ENCODE data around the gene TOE1. TPM values are rescaled to one million over a fixed set of nuclear protein-coding genes. Genes with fewer than 3 reads are reported as not detected.

Gene TOE1
- polyA plus RNA-seq, 1 donor from 2014 or later = 16.8 TPM

DNA sequence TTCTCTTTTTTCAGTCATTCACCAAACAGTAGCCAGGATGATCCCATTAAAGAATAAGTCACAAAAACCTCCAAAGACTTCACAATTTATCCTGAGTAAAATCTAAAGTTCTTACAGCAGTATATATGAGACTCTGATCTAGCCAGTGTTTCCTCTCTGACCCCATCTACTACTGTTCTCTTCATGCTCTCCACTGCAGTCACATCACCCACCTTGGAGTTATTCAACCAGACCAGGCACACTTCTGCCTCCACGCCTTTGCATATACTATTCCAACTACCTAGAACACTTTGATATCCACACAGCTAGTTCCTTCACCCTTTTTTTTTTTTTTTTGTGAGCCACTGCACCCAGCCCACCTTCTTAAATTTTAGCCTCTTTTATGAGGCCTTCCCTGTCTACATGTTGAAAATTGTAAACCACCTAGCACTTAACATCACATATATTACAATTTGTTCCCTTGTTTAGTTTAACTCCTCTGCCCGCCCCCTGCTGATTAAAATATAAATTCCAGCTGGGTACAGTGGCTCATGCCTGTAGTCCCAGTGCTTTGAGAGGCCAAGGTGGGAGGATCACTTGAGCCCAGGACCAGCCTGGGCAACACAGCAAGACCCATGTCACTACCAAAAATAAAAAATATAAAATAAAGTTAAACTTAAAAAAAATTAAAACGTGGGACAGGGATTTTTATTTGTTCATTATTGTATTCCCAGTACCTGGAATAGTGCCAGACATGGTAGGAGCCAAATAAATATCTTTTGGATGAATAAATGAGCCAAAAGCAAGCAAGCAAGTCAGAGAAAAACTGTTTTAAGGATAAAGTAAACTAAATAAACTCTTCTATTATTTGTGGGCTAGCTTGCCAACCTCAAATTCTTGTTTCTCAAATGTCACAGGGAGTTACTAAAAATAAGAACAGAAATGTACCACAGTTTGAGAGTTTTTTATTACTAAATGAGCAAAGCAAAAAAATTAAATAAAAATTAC lies 35.4 kb downstream of the TOE1 start:
- Histone ChIP-seq H3K9me2 (ENCODE audit: insufficient read depth, low read length) (no peaks in the 10 kb centered on the region), H3K36me3 (ENCODE audit: insufficient read depth, low read length) (no peaks in the 10 kb centered on the region), H3K27ac (ENCODE audit: low read length) (no peak overlapping the region), H3K9me3 (ENCODE audit: low read length) (no peaks in the 10 kb centered on the region), H3K4me2 (ENCODE audit: low read length) (no peak overlapping the region), H2AFZ (ENCODE audit: low read depth, low read length) (no peak overlapping the region), H3K27me3 (ENCODE audit: insufficient read depth, low read depth, low read length) (no peaks in the 10 kb centered on the region), H3K9ac (ENCODE audit: low read length) (no peak overlapping the region), H3K79me2 (replicated peaks; ENCODE audit: insufficient read depth, low read length) (no peaks in the 10 kb centered on the region), H3K4me3 (ENCODE audit: low read length) (no peak overlapping the region), H4K20me1 (ENCODE audit: insufficient read depth) (no peaks in the 10 kb centered on the region), H3F3A (ENCODE audit: insufficient read depth, low read length, poor library complexity, severe bottlenecking) (no peaks in the 10 kb centered on the region)
- no peak for TF ChIP-seq POLR2AphosphoS5 (IDR thresholded peaks at IDR 0.05)
- no peak for TF ChIP-seq EP300 (conservative IDR thresholded peaks at IDR 0.05; ENCODE audit: poor library complexity, severe bottlenecking)
- TF ChIP-seq, protein P1, sequence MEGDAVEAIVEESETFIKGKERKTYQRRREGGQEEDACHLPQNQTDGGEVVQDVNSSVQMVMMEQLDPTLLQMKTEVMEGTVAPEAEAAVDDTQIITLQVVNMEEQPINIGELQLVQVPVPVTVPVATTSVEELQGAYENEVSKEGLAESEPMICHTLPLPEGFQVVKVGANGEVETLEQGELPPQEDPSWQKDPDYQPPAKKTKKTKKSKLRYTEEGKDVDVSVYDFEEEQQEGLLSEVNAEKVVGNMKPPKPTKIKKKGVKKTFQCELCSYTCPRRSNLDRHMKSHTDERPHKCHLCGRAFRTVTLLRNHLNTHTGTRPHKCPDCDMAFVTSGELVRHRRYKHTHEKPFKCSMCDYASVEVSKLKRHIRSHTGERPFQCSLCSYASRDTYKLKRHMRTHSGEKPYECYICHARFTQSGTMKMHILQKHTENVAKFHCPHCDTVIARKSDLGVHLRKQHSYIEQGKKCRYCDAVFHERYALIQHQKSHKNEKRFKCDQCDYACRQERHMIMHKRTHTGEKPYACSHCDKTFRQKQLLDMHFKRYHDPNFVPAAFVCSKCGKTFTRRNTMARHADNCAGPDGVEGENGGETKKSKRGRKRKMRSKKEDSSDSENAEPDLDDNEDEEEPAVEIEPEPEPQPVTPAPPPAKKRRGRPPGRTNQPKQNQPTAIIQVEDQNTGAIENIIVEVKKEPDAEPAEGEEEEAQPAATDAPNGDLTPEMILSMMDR (IDR thresholded peaks at IDR 0.05; ENCODE audit: poor library complexity, severe bottlenecking) = no peak
- TF ChIP-seq TAF1 (IDR thresholded peaks at IDR 0.05; ENCODE audit: low read depth) = no peak
- TF ChIP-seq SMC3 (conservative IDR thresholded peaks at IDR 0.05; ENCODE audit: poor library complexity) = no peak
- no peak for TF ChIP-seq MXI1 (conservative IDR thresholded peaks at IDR 0.05; ENCODE audit: poor library complexity, severe bottlenecking)
- TF ChIP-seq, protein P2, sequence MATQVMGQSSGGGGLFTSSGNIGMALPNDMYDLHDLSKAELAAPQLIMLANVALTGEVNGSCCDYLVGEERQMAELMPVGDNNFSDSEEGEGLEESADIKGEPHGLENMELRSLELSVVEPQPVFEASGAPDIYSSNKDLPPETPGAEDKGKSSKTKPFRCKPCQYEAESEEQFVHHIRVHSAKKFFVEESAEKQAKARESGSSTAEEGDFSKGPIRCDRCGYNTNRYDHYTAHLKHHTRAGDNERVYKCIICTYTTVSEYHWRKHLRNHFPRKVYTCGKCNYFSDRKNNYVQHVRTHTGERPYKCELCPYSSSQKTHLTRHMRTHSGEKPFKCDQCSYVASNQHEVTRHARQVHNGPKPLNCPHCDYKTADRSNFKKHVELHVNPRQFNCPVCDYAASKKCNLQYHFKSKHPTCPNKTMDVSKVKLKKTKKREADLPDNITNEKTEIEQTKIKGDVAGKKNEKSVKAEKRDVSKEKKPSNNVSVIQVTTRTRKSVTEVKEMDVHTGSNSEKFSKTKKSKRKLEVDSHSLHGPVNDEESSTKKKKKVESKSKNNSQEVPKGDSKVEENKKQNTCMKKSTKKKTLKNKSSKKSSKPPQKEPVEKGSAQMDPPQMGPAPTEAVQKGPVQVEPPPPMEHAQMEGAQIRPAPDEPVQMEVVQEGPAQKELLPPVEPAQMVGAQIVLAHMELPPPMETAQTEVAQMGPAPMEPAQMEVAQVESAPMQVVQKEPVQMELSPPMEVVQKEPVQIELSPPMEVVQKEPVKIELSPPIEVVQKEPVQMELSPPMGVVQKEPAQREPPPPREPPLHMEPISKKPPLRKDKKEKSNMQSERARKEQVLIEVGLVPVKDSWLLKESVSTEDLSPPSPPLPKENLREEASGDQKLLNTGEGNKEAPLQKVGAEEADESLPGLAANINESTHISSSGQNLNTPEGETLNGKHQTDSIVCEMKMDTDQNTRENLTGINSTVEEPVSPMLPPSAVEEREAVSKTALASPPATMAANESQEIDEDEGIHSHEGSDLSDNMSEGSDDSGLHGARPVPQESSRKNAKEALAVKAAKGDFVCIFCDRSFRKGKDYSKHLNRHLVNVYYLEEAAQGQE (IDR thresholded peaks at IDR 0.05; ENCODE audit: borderline replicate concordance) = no peak
- TF ChIP-seq RAD21 (conservative IDR thresholded peaks at IDR 0.05) = no peak
- no peak for TF ChIP-seq EZH2 (IDR thresholded peaks at IDR 0.05; ENCODE audit: borderline replicate concordance, insufficient read depth, low read length, poor library complexity, severe bottlenecking)

DNA sequence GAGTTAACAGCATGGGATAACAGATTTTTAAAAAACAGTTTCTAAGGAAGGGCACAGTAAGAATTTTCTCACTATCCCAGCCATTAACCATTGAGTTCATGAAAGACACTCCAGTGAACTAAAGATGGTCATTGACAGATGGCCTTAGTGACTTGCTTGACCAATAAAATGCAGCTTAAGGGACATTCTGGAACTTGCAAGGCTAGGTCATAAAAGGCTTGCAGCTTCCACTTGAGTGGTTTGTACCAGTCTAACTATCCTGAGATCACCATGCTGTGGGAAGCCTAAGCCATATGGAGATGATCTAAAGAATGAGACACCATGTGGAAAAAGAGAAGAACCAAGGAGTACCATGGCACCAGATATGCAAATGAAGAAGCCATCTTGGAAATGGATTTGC lies 38.2 kb downstream of the TOE1 start:
- Histone ChIP-seq H3K9me2 (ENCODE audit: insufficient read depth, low read length) (no peaks in the 10 kb centered on the region), H4K20me1 (ENCODE audit: insufficient read depth) (no peaks in the 10 kb centered on the region), H2AFZ (ENCODE audit: low read depth, low read length) (no peak overlapping the region), H3K27ac (ENCODE audit: low read length) (no peak overlapping the region), H3F3A (ENCODE audit: insufficient read depth, low read length, poor library complexity, severe bottlenecking) (no peaks in the 10 kb centered on the region), H3K27me3 (ENCODE audit: insufficient read depth, low read depth, low read length) (no peaks in the 10 kb centered on the region), H3K4me3 (ENCODE audit: low read length) (no peak overlapping the region), H3K4me2 (ENCODE audit: low read length) (no peak overlapping the region), H3K9me3 (ENCODE audit: low read length) (no peaks in the 10 kb centered on the region), H3K79me2 (replicated peaks; ENCODE audit: insufficient read depth, low read length) (no peaks in the 10 kb centered on the region), H3K9ac (ENCODE audit: low read length) (no peak overlapping the region), H3K36me3 (ENCODE audit: insufficient read depth, low read length) (no peaks in the 10 kb centered on the region)
- TF ChIP-seq EP300 (conservative IDR thresholded peaks at IDR 0.05; ENCODE audit: poor library complexity, severe bottlenecking) (no peak), MXI1 (conservative IDR thresholded peaks at IDR 0.05; ENCODE audit: poor library complexity, severe bottlenecking) (no peak), EZH2 (IDR thresholded peaks at IDR 0.05; ENCODE audit: borderline replicate concordance, insufficient read depth, low read length, poor library complexity, severe bottlenecking) (no peak), POLR2AphosphoS5 (IDR thresholded peaks at IDR 0.05) (no peak), RAD21 (conservative IDR thresholded peaks at IDR 0.05) (no peak), TAF1 (IDR thresholded peaks at IDR 0.05; ENCODE audit: low read depth) (no peak)
- TF ChIP-seq, protein P2 (IDR thresholded peaks at IDR 0.05; ENCODE audit: borderline replicate concordance) = no peak
- TF ChIP-seq, protein P1 (IDR thresholded peaks at IDR 0.05; ENCODE audit: poor library complexity, severe bottlenecking) = no peak

Measured in neural cell (in vitro differentiated cells).